ENCODE measurements around the gene ADA. TPM values are rescaled to one million over a fixed set of nuclear protein-coding genes. Genes with fewer than 3 reads are reported as not detected.
A peak's percentile ranks its signal among the peaks of the same experiment; 100 is the strongest.

ADA gene
- total RNA-seq, 4 donors from 2014 or later, result 1.6 to 25.6 (median 5.0) TPM

GRCh38 chr20:44649976-44650375 is 1.5 kb downstream of the ADA start:
- H3K27me3 ChIP-seq, result no peaks in the 10 kb centered on the region
- H3K4me1 ChIP-seq, result peaks cover 0 to 31% (median 27%) of the 10 kb centered on the region in 4 donors
- H3K9me3 ChIP-seq, result no peaks in the 10 kb centered on the region
- no peak for TF ChIP-seq POLR2A (IDR thresholded peaks at IDR 0.05)
- TF ChIP-seq, protein P1, sequence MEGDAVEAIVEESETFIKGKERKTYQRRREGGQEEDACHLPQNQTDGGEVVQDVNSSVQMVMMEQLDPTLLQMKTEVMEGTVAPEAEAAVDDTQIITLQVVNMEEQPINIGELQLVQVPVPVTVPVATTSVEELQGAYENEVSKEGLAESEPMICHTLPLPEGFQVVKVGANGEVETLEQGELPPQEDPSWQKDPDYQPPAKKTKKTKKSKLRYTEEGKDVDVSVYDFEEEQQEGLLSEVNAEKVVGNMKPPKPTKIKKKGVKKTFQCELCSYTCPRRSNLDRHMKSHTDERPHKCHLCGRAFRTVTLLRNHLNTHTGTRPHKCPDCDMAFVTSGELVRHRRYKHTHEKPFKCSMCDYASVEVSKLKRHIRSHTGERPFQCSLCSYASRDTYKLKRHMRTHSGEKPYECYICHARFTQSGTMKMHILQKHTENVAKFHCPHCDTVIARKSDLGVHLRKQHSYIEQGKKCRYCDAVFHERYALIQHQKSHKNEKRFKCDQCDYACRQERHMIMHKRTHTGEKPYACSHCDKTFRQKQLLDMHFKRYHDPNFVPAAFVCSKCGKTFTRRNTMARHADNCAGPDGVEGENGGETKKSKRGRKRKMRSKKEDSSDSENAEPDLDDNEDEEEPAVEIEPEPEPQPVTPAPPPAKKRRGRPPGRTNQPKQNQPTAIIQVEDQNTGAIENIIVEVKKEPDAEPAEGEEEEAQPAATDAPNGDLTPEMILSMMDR (IDR thresholded peaks at IDR 0.05), result no peak
- no peak overlapping the region for H3K27ac ChIP-seq
- H3K4me3 ChIP-seq, result no peak overlapping the region
- no peaks in the 10 kb centered on the region for H3K36me3 ChIP-seq
- no peak for DNase-seq

- peak overlapping the region in 1 of 4 donors; percentile 6 for H3K27ac ChIP-seq
- H3K27me3 ChIP-seq, result no peaks in the 10 kb centered on the region
- H3K36me3 ChIP-seq, result no peaks in the 10 kb centered on the region
- TF ChIP-seq POLR2A (IDR thresholded peaks at IDR 0.05), result no peak
- TF ChIP-seq, protein P1 (IDR thresholded peaks at IDR 0.05), result no peak
- no peaks in the 10 kb centered on the region for H3K9me3 ChIP-seq
- peaks cover 0 to 37% (median 33%) of the 10 kb centered on the region in 4 donors for H3K4me1 ChIP-seq
- no peak overlapping the region for H3K4me3 ChIP-seq
- DNase-seq, result no peak
These were observed 2.4 kb downstream of the ADA start for GRCh38 chr20:44649126-44649525.

DNA sequence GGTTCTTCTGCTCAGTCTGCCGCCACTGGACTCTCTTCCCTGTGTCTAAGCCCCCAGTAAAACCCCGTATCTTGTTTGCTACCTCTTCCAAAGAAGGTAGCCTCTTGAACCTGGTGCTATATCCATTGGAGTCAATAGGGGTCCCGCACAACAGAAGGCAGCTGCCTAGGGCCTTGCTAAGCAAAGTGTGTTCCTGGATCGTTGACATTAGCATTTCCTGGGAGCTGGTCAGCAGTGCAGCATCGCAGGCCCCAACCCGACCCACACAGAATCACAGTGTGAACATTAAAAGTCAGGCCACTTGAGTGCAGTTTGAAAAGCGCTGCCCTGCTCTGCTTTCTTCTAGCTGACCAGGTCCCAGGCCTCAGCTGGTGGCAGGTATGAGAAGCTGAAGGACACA is 2.9 kb downstream of the ADA start:
- no peak overlapping the region for H3K4me3 ChIP-seq
- peaks cover 0 to 42% (median 35%) of the 10 kb centered on the region in 4 donors for H3K4me1 ChIP-seq
- no peaks in the 10 kb centered on the region for H3K9me3 ChIP-seq
- no peaks in the 10 kb centered on the region for H3K27me3 ChIP-seq
- no peak for TF ChIP-seq POLR2A (IDR thresholded peaks at IDR 0.05)
- TF ChIP-seq, protein P1 (IDR thresholded peaks at IDR 0.05), result no peak
- peak overlapping the region in 2 of 4 donors; percentile 6 to 76 for H3K27ac ChIP-seq
- no peak for DNase-seq
- no peaks in the 10 kb centered on the region for H3K36me3 ChIP-seq

GRCh38 chr20:44648068-44648467 is 3.4 kb downstream of the ADA start:
- peak overlapping the region in 2 of 4 donors; percentile 6 to 76 for H3K27ac ChIP-seq
- no peaks in the 10 kb centered on the region for H3K27me3 ChIP-seq
- no peak overlapping the region for H3K4me3 ChIP-seq
- no peak for DNase-seq
- no peak for TF ChIP-seq POLR2A (IDR thresholded peaks at IDR 0.05)
- TF ChIP-seq, protein P1 (IDR thresholded peaks at IDR 0.05), result no peak
- peaks cover 0 to 46% (median 37%) of the 10 kb centered on the region in 4 donors for H3K4me1 ChIP-seq
- H3K9me3 ChIP-seq, result no peaks in the 10 kb centered on the region
- H3K36me3 ChIP-seq, result no peaks in the 10 kb centered on the region

- Histone ChIP-seq H3K27ac (peak overlapping the region; percentile 54 to 76 (median 68)), H3K9me3 (no peaks in the 10 kb centered on the region), H3K36me3 (no peaks in the 10 kb centered on the region), H3K4me1 (peaks cover 0 to 57% (median 44%) of the 10 kb centered on the region in 4 donors), H3K4me3 (no peak overlapping the region), H3K27me3 (no peaks in the 10 kb centered on the region)
- TF ChIP-seq POLR2A (IDR thresholded peaks at IDR 0.05), result no peak
- TF ChIP-seq, protein P1 (IDR thresholded peaks at IDR 0.05), result no peak
- DNase-seq, result peak in 2 of 3 donors; percentile 74 to 75
These were observed 4.7 kb downstream of the ADA start for GRCh38 chr20:44646641-44647274.

Data from Peyer's patch (tissue), 4 donors.